PC-9 (cell line): Measurements from ENCODE around the gene LECT2.

Source experiments
- CTCF ChIP-seq: fragments of 200-600 bp; sonication (generic); conservative IDR thresholded peaks from 2 replicates; pipeline ENCODE4 v1.6.1; 2017; ENCODE audit warnings: mixed run types, antibody characterized with exemption, mild to moderate bottlenecking, moderate library complexity
- EZH2 ChIP-seq: fragments of 200-600 bp; sonication (generic); IDR thresholded peaks from 2 replicates; pipeline ENCODE4 v1.8.0; 2017; ENCODE audit warnings: antibody characterized with exemption, low read depth

GRCh38 chr5:135973323-135974020, 18.7 kb upstream of the LECT2 start:
- TF ChIP-seq CTCF: no peak
- TF ChIP-seq EZH2: no peak
